ENCODE data around the gene ADK. TPM values are rescaled to one million over a fixed set of nuclear protein-coding genes. Genes with fewer than 3 reads are reported as not detected.
"Not testable (repeated sequence)": the region's sequence is repeated elsewhere in the genome, so short reads cannot be mapped to it uniquely, and the experiment has no call there.

ADK gene
- total RNA-seq, 1 donor from 2014 or later = 31.9 TPM

GRCh38 chr10:74453169-74453568 is 302.1 kb downstream of the ADK start:
- H3K27me3 Mint-ChIP-seq (ENCODE audit: low read depth) = no peaks in the 10 kb centered on the region
- no peak for DNase-seq (ENCODE audit: low spot score)
- H3K4me3 Mint-ChIP-seq (ENCODE audit: unreplicated experiment) = no peak overlapping the region
- TF ChIP-seq CTCF (IDR thresholded peaks at IDR 0.05) = no peak
- peaks cover 6% of the 10 kb centered on the region for H3K36me3 Mint-ChIP-seq (ENCODE audit: low read depth)
- peaks cover 5% of the 10 kb centered on the region for H3K9me3 Mint-ChIP-seq (ENCODE audit: low read depth)
- H3K27ac Mint-ChIP-seq (ENCODE audit: unreplicated experiment) = no peak overlapping the region
- H3K4me1 Mint-ChIP-seq (ENCODE audit: low read depth) = peaks cover 7% of the 10 kb centered on the region

GRCh38 chr10:74457478-74457877 is 306.5 kb downstream of the ADK start:
- not testable (repeated sequence) for H3K36me3 Mint-ChIP-seq (ENCODE audit: low read depth); H3K9me3 Mint-ChIP-seq (ENCODE audit: low read depth); DNase-seq (ENCODE audit: low spot score); H3K27ac Mint-ChIP-seq (ENCODE audit: unreplicated experiment); H3K4me3 Mint-ChIP-seq (ENCODE audit: unreplicated experiment); H3K27me3 Mint-ChIP-seq (ENCODE audit: low read depth)
- peaks cover 11% of the 10 kb centered on the region for H3K4me1 Mint-ChIP-seq (ENCODE audit: low read depth)

- no peak overlapping the region for H3K4me3 Mint-ChIP-seq (ENCODE audit: unreplicated experiment)
- peaks cover 11% of the 10 kb centered on the region for H3K4me1 Mint-ChIP-seq (ENCODE audit: low read depth)
- no peak for DNase-seq (ENCODE audit: low spot score)
- no peaks in the 10 kb centered on the region for H3K27me3 Mint-ChIP-seq (ENCODE audit: low read depth)
- peaks cover 5% of the 10 kb centered on the region for H3K36me3 Mint-ChIP-seq (ENCODE audit: low read depth)
- H3K27ac Mint-ChIP-seq (ENCODE audit: unreplicated experiment) = peak overlapping the region; percentile 87
- no peak for TF ChIP-seq CTCF (IDR thresholded peaks at IDR 0.05)
- peaks cover 4% of the 10 kb centered on the region for H3K9me3 Mint-ChIP-seq (ENCODE audit: low read depth)
Observed at GRCh38 chr10:74460812-74461211, 309.8 kb downstream of the ADK start.

- no peak overlapping the region for H3K27ac Mint-ChIP-seq (ENCODE audit: unreplicated experiment)
- no peak for DNase-seq (ENCODE audit: low spot score)
- H3K4me1 Mint-ChIP-seq (ENCODE audit: low read depth) = peaks cover 4% of the 10 kb centered on the region
- H3K4me3 Mint-ChIP-seq (ENCODE audit: unreplicated experiment) = no peak overlapping the region
- TF ChIP-seq CTCF (IDR thresholded peaks at IDR 0.05) = no peak
- no peaks in the 10 kb centered on the region for H3K9me3 Mint-ChIP-seq (ENCODE audit: low read depth)
- H3K27me3 Mint-ChIP-seq (ENCODE audit: low read depth) = no peaks in the 10 kb centered on the region
- peaks cover 2% of the 10 kb centered on the region for H3K36me3 Mint-ChIP-seq (ENCODE audit: low read depth)
Observed at GRCh38 chr10:74474022-74474713, 323.1 kb downstream of the ADK start.

GRCh38 chr10:74476162-74476706 is 325.2 kb downstream of the ADK start:
- H3K27me3 Mint-ChIP-seq (ENCODE audit: low read depth); H3K9me3 Mint-ChIP-seq (ENCODE audit: low read depth); DNase-seq (ENCODE audit: low spot score); H3K36me3 Mint-ChIP-seq (ENCODE audit: low read depth); H3K27ac Mint-ChIP-seq (ENCODE audit: unreplicated experiment); H3K4me3 Mint-ChIP-seq (ENCODE audit: unreplicated experiment); H3K4me1 Mint-ChIP-seq (ENCODE audit: low read depth): not testable (repeated sequence)

GRCh38 chr10:74480778-74481177 is 329.8 kb downstream of the ADK start:
- no peak for TF ChIP-seq CTCF (IDR thresholded peaks at IDR 0.05)
- no peaks in the 10 kb centered on the region for H3K27me3 Mint-ChIP-seq (ENCODE audit: low read depth)
- H3K36me3 Mint-ChIP-seq (ENCODE audit: low read depth) = peaks cover 7% of the 10 kb centered on the region
- no peak for DNase-seq (ENCODE audit: low spot score)
- no peaks in the 10 kb centered on the region for H3K4me1 Mint-ChIP-seq (ENCODE audit: low read depth)
- no peak overlapping the region for H3K4me3 Mint-ChIP-seq (ENCODE audit: unreplicated experiment)
- H3K27ac Mint-ChIP-seq (ENCODE audit: unreplicated experiment) = no peak overlapping the region
- peaks cover 14% of the 10 kb centered on the region for H3K9me3 Mint-ChIP-seq (ENCODE audit: low read depth)

All from chondrocyte (in vitro differentiated cells).